Measurements from ENCODE around the gene MAP1B. TPM values are rescaled to one million over a fixed set of nuclear protein-coding genes. Genes with fewer than 3 reads are reported as not detected.
A peak's percentile ranks its signal among the peaks of the same experiment; 100 is the strongest.

MAP1B gene
- polyA plus RNA-seq, 2 of the 4 experiments (the other 2 are of a cell fraction) = 40.2 to 73.0 TPM

GRCh38 chr5:72112389-72112788, 5.1 kb downstream of the MAP1B start:
- H3K4me3 ChIP-seq = no peak overlapping the region
- H3K4me1 ChIP-seq = peaks cover 55% of the 10 kb centered on the region
- ChIA-PET CTCF (interaction anchor here (1.0 to 5.9 kb wide), 5 partner anchors 84 to 333 kb away, joined by 3 to 43 read pairs (median 3); no protein-coding TSS in a partner anchor), POLR2A (interaction anchor here (1.1 to 6.8 kb wide), 2 partner anchors 45 to 326 kb away, joined by 9 to 70 read pairs; no protein-coding TSS in a partner anchor)
- TF ChIP-seq, protein P1, sequence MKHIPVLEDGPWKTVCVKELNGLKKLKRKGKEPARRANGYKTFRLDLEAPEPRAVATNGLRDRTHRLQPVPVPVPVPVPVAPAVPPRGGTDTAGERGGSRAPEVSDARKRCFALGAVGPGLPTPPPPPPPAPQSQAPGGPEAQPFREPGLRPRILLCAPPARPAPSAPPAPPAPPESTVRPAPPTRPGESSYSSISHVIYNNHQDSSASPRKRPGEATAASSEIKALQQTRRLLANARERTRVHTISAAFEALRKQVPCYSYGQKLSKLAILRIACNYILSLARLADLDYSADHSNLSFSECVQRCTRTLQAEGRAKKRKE (CRISPR knock-in tag; IDR thresholded peaks at IDR 0.05; ENCODE audit: low read depth) = no peak
- TF ChIP-seq E2F6 (IDR thresholded peaks at IDR 0.05; ENCODE audit: borderline replicate concordance, low read depth) = no peak
- no peak for TF ChIP-seq EHF (CRISPR knock-in tag; IDR thresholded peaks at IDR 0.05)
- TF ChIP-seq HES2 (IDR thresholded peaks at IDR 0.05) = no peak
- no peak for TF ChIP-seq HEYL (CRISPR knock-in tag; IDR thresholded peaks at IDR 0.05)
- no peak for TF ChIP-seq KDM1A (IDR thresholded peaks at IDR 0.05; ENCODE audit: low read depth)
- TF ChIP-seq HOXB5 (CRISPR knock-in tag; IDR thresholded peaks at IDR 0.05) = no peak
- no peak for TF ChIP-seq KDM5A (IDR thresholded peaks at IDR 0.05)
- no peak for TF ChIP-seq JUNB (IDR thresholded peaks at IDR 0.05)
- H3K4me2 ChIP-seq = peak overlapping the region; percentile 82
- DNase-seq (ENCODE audit: low read depth in 1 of 2, low spot score in 1 of 2) (no peak), ATAC-seq (no peak), FAIRE-seq (no peak)
- peak overlapping the region in 1 of 2 experiments; percentile 38; a peak in 3 of 6 replicates for H3K27ac ChIP-seq
- no peaks in the 10 kb centered on the region for H3K9me3 ChIP-seq
- WGBS (ENCODE audit: missing lambda C conversion rate) = 100% methylated on average over 1 of the region's 1 CpG

DNA sequence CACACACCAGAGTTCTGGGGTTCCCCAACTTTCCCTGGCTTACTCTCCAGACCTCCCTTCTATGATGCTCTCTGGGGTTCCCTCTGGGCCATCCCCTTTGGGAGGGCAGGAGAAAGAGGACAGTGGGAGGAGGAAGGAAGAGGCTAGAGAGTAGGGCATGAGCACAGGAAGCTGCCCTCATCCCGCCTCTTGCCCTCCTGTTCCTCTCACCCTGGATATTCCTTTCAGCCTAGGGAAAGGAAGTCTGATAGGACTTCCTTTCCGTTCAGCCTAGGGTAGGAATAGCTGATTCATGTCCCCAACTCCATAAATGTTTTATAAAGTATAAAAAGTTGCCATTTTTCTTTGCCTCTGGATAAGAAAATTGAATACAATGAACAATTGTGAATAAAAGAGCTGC, 7.4 kb downstream of the MAP1B start:
- H3K4me3 ChIP-seq = no peak overlapping the region
- H3K9me3 ChIP-seq = no peaks in the 10 kb centered on the region
- DNase-seq (ENCODE audit: low read depth in 1 of 2, low spot score in 1 of 2) (no peak), ATAC-seq (peak in 1 of 2 experiments; percentile 18; a peak in 1 of 6 replicates), FAIRE-seq (no peak)
- WGBS (ENCODE audit: missing lambda C conversion rate) = 98% methylated on average over 2 of the region's 2 CpGs
- no peak overlapping the region for H3K4me2 ChIP-seq
- H3K27ac ChIP-seq = peak overlapping the region in 1 of 2 experiments; percentile 27; a peak in 1 of 6 replicates
- CTCF ChIA-PET = interaction anchor here (0.8 to 2.6 kb wide), 3 partner anchors 21 to 331 kb away, joined by 3 to 13 read pairs (median 3); no protein-coding TSS in a partner anchor
- POLR2A ChIA-PET = no interaction called here
- TF ChIP-seq SREBF2 (IDR thresholded peaks at IDR 0.05) (no peak), BHLHE40 (IDR thresholded peaks at IDR 0.05; ENCODE audit: low read depth, low read length) (no peak), RCOR1 (IDR thresholded peaks at IDR 0.05; ENCODE audit: low read depth, low read length) (no peak), HOXB13 (CRISPR knock-in tag; IDR thresholded peaks at IDR 0.05; ENCODE audit: low read depth) (no peak), ESRRA (IDR thresholded peaks at IDR 0.05; ENCODE audit: borderline replicate concordance, low read length) (no peak), JUN (IDR thresholded peaks at IDR 0.05) (0 out of 5 replicates have a peak, but pooled peaks of 1 of the 2 experiments have one; percentile 17), POLR2AphosphoS2 (conservative IDR thresholded peaks at IDR 0.05; ENCODE audit: low read length) (peak; percentile 85; the same call in 1 of the 2 replicates), HEYL (CRISPR knock-in tag; IDR thresholded peaks at IDR 0.05) (no peak), FOXS1 (CRISPR knock-in tag; IDR thresholded peaks at IDR 0.05) (no peak), ZFP36 (IDR thresholded peaks at IDR 0.05; ENCODE audit: borderline replicate concordance, partially characterized antibody) (no peak), ZC3H11A (IDR thresholded peaks at IDR 0.05) (no peak), EHMT2 (IDR thresholded peaks at IDR 0.05; ENCODE audit: low read depth) (no peak), RFX5 (IDR thresholded peaks at IDR 0.05) (no peak), JUNB (IDR thresholded peaks at IDR 0.05) (no peak)
- TF ChIP-seq, protein P1 (CRISPR knock-in tag; IDR thresholded peaks at IDR 0.05; ENCODE audit: low read depth) = no peak
- peaks cover 55% of the 10 kb centered on the region for H3K4me1 ChIP-seq

GRCh38 chr5:72115296-72115695, 8.0 kb downstream of the MAP1B start:
- ATAC-seq (no peak), DNase-seq (ENCODE audit: low read depth in 1 of 2, low spot score in 1 of 2) (no peak), FAIRE-seq (no peak)
- H3K4me3 ChIP-seq = no peak overlapping the region
- peaks cover 55% of the 10 kb centered on the region for H3K4me1 ChIP-seq
- no peak overlapping the region for H3K4me2 ChIP-seq
- POLR2A ChIA-PET = no interaction called here
- no peak overlapping the region for H3K27ac ChIP-seq
- H3K9me3 ChIP-seq = no peaks in the 10 kb centered on the region
- CTCF ChIA-PET = interaction anchor here (0.8 to 2.6 kb wide), 3 partner anchors 20 to 332 kb away, joined by 3 to 13 read pairs (median 3); no protein-coding TSS in a partner anchor
- TF ChIP-seq PBX3 (IDR thresholded peaks at IDR 0.05) (no peak), HEYL (CRISPR knock-in tag; IDR thresholded peaks at IDR 0.05) (no peak), RARB (CRISPR knock-in tag; IDR thresholded peaks at IDR 0.05) (no peak), NFE2L2 (conservative IDR thresholded peaks at IDR 0.05; ENCODE audit: low read length) (no peak)
- TF ChIP-seq, protein P2, sequence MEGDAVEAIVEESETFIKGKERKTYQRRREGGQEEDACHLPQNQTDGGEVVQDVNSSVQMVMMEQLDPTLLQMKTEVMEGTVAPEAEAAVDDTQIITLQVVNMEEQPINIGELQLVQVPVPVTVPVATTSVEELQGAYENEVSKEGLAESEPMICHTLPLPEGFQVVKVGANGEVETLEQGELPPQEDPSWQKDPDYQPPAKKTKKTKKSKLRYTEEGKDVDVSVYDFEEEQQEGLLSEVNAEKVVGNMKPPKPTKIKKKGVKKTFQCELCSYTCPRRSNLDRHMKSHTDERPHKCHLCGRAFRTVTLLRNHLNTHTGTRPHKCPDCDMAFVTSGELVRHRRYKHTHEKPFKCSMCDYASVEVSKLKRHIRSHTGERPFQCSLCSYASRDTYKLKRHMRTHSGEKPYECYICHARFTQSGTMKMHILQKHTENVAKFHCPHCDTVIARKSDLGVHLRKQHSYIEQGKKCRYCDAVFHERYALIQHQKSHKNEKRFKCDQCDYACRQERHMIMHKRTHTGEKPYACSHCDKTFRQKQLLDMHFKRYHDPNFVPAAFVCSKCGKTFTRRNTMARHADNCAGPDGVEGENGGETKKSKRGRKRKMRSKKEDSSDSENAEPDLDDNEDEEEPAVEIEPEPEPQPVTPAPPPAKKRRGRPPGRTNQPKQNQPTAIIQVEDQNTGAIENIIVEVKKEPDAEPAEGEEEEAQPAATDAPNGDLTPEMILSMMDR (IDR thresholded peaks at IDR 0.05) = no peak
